Ovary (tissue), 9 donors: ENCODE measurements around the gene ADGRB2. TPM values are rescaled to one million over a fixed set of nuclear protein-coding genes. Genes with fewer than 3 reads are reported as not detected.

Experiments used
- DNase-seq, 5 donors: peaks; one replicate each; pipeline ENCODE4 v3.0.0-alpha.2; 2019 to 2020
- H3K27ac ChIP-seq, 2 donors: fragments of 200-600 bp; one replicate each; pipeline versions ENCODE4 v1.5.1 to v1.8.0; 2019 to 2022
- H3K27me3 ChIP-seq: fragments of 200-600 bp; one replicate; pipeline ENCODE4 v1.8.0; 2022
- H3K36me3 ChIP-seq: fragments of 200-600 bp; sonication (generic); one replicate; pipeline ENCODE4 v1.5.1; 2019
- H3K4me1 ChIP-seq: one replicate; pipeline ENCODE4 v1.8.1; 2013; ENCODE audit warnings: mild to moderate bottlenecking, moderate library complexity; ENCODE audit not compliant: insufficient read depth
- H3K4me3 ChIP-seq: fragments of 200-600 bp; sonication (generic); one replicate; pipeline ENCODE4 v1.5.1; 2017
- H3K9me3 ChIP-seq, 2 donors: fragments of 200-600 bp in 1 of 2; sonication (generic) in 1 of 2; one replicate each; pipeline versions ENCODE4 v1.5.1 to v1.8.1; 2013 to 2019; ENCODE audit warnings: mild to moderate bottlenecking in 1 of 2, moderate library complexity in 1 of 2
- EP300 ChIP-seq: sonication (generic); formaldehyde crosslinking; IDR thresholded peaks from one replicate; pipeline ENCODE4 v1.6.1; 2017; ENCODE audit warnings: antibody characterized with exemption
- POLR2A ChIP-seq: fragments of 450-650 bp; IDR thresholded peaks from one replicate; pipeline ENCODE4 v1.6.1; 2017; ENCODE audit warnings: antibody characterized with exemption, mild to moderate bottlenecking, moderate library complexity
- WGBS, 3 donors: extraction: QIAGEN DNeasy Blood & Tissue Kit in 1 of 3; methylation state at CpG; one replicate each; pipeline versions ENCODE4 v1.1.5 to v1.1.7; 2013 to 2017; 5-methylcytosine and 5-hydroxymethylcytosine counted together
- intact Hi-C, 4 donors: fragments of 100-400 bp; cut with DNase I; formaldehyde crosslinking; loops; one replicate each; pipeline versions ENCODE4 v1.11.0 to v1.15.1; 2022 to 2023
- polyA plus RNA-seq, 2 donors: library from polyadenylated mRNA; stranded (reverse); fragments of 200-250 nt in 1 of 2; fragments of 350-450 nt in 1 of 2; fragmentation: Illumina TruSeq in 1 of 2; extraction: RNeasy Lipid Tissue Mini Kit (QIAGEN cat#74804) in 1 of 2; gene quantifications; one replicate each; pipeline ENCODE4 v1.2.3, GENCODE V29; 2013 to 2014
- total RNA-seq, 7 donors: library from RNA; depleted of rRNA in 2 of 7; stranded (reverse); fragments of >200 nt in 2 of 7; fragmentation: NEBNext Ultra II Directional in 3 of 7; extraction: Animal tissue kit (Norgen Biotek cat#: 25700) in 3 of 7; gene quantifications; one replicate each; pipeline versions ENCODE4 v1.1.0 to v1.2.4, GENCODE V29; 2016 to 2023
- TF ChIP-seq, protein P1 (sequence below), 3 donors: fragments of 450-650 bp in 2 of 3; fragments of 200-600 bp in 1 of 3; IDR thresholded peaks; one replicate each; pipeline versions ENCODE4 v1.5.1 to v1.8.0; 2016 to 2022; ENCODE audit warnings: antibody characterized with exemption in 3 of 3, mild to moderate bottlenecking in 1 of 3
- donor health status: DM: no; HTN: no; CAD: no; lungs with moderate emphysema.
- donor health status: DM: no; HTN: no; CAD: no.
- donor health status: Bipolar disorder and iron deficiency.
- donor health status: DM: yes; HTN: yes; CAD: no.
- donor health status: DM: no; HTN: no; CAD: no.
- donor health status: DM: yes; HTN: yes; CAD: no.

ADGRB2 gene
- total and polyA plus RNA-seq, 9 donors = 0.30 to 7.2 (median 1.6) TPM

- Histone ChIP-seq H3K27me3 (no peaks in the 10 kb centered on the region), H3K4me1 (no peaks in the 10 kb centered on the region), H3K9me3 (no peaks in the 10 kb centered on the region), H3K4me3 (no peak overlapping the region), H3K36me3 (no peaks in the 10 kb centered on the region), H3K27ac (no peak overlapping the region)
- TF ChIP-seq, protein P1, sequence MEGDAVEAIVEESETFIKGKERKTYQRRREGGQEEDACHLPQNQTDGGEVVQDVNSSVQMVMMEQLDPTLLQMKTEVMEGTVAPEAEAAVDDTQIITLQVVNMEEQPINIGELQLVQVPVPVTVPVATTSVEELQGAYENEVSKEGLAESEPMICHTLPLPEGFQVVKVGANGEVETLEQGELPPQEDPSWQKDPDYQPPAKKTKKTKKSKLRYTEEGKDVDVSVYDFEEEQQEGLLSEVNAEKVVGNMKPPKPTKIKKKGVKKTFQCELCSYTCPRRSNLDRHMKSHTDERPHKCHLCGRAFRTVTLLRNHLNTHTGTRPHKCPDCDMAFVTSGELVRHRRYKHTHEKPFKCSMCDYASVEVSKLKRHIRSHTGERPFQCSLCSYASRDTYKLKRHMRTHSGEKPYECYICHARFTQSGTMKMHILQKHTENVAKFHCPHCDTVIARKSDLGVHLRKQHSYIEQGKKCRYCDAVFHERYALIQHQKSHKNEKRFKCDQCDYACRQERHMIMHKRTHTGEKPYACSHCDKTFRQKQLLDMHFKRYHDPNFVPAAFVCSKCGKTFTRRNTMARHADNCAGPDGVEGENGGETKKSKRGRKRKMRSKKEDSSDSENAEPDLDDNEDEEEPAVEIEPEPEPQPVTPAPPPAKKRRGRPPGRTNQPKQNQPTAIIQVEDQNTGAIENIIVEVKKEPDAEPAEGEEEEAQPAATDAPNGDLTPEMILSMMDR (IDR thresholded peaks at IDR 0.05) = no peak
- TF ChIP-seq EP300 (no peak), POLR2A (no peak)
- 87 to 89% (median 88%) methylated on average over 7 of the region's 7 CpGs for WGBS, 3 donors
- intact Hi-C loops = loop anchor here in 3 of 4 donors (10.0 kb wide), 2 partner anchors 168 to 232 kb away; no protein-coding TSS in a partner anchor
- peak in 1 of 5 donors; percentile 7 for DNase-seq
Measured at GRCh38 chr1:31796707-31797106, 32.6 kb upstream of the ADGRB2 start.

- Histone ChIP-seq H3K27ac (no peak overlapping the region), H3K4me3 (no peak overlapping the region), H3K4me1 (no peaks in the 10 kb centered on the region), H3K36me3 (no peaks in the 10 kb centered on the region), H3K27me3 (no peaks in the 10 kb centered on the region), H3K9me3 (no peaks in the 10 kb centered on the region)
- 77 to 87% (median 85%) methylated on average over 13 of the region's 13 CpGs for WGBS, 3 donors
- DNase-seq = peak in 2 of 5 donors; percentile 23 to 33
- intact Hi-C loops = loop anchor here in 3 of 4 donors (10.0 kb wide), 2 partner anchors 169 to 231 kb away; no protein-coding TSS in a partner anchor
- TF ChIP-seq, protein P1 (IDR thresholded peaks at IDR 0.05) = no peak
- no peak for TF ChIP-seq EP300
- no peak for TF ChIP-seq POLR2A
Measured at GRCh38 chr1:31795801-31796621, 31.9 kb upstream of the ADGRB2 start.

- Histone ChIP-seq H3K27me3 (no peaks in the 10 kb centered on the region), H3K27ac (no peak overlapping the region), H3K36me3 (no peaks in the 10 kb centered on the region), H3K9me3 (no peaks in the 10 kb centered on the region), H3K4me1 (no peaks in the 10 kb centered on the region), H3K4me3 (no peak overlapping the region)
- no peak for DNase-seq
- intact Hi-C loops = loop anchor here in 3 of 4 donors (10.0 kb wide), 2 partner anchors 170 to 230 kb away; no protein-coding TSS in a partner anchor
- 46 to 55% (median 54%) methylated on average over 2 of the region's 2 CpGs for WGBS, 3 donors
- TF ChIP-seq, protein P1 (IDR thresholded peaks at IDR 0.05) = no peak
- no peak for TF ChIP-seq POLR2A
Measured at GRCh38 chr1:31795096-31795675, 31.0 kb upstream of the ADGRB2 start.

GRCh38 chr1:31793586-31794285 is 29.6 kb upstream of the ADGRB2 start:
- Histone ChIP-seq H3K9me3 (no peaks in the 10 kb centered on the region), H3K27ac (no peak overlapping the region), H3K4me1 (no peaks in the 10 kb centered on the region), H3K27me3 (no peaks in the 10 kb centered on the region), H3K36me3 (no peaks in the 10 kb centered on the region), H3K4me3 (no peak overlapping the region)
- intact Hi-C loops = loop anchor here in 3 of 4 donors (5.0 to 10.0 kb wide), 3 partner anchors 76 to 229 kb away; no protein-coding TSS in a partner anchor
- DNase-seq = peak in 3 of 5 donors; percentile 12 to 26 (median 17)
- 72 to 85% (median 83%) methylated on average over 13 of the region's 13 CpGs for WGBS, 3 donors
- TF ChIP-seq EP300 = no peak
- TF ChIP-seq POLR2A = no peak
- TF ChIP-seq, protein P1 (IDR thresholded peaks at IDR 0.05) = no peak
